GM12878 (cell line): ENCODE measurements around the gene DNAJB2. TPM values are rescaled to one million over a fixed set of nuclear protein-coding genes. Genes with fewer than 3 reads are reported as not detected.

Experiments
- CBFB ChIP-seq: IDR thresholded peaks from 2 replicates; pipeline ENCODE4 v1.6.1; 2016; ENCODE audit warnings: antibody characterized with exemption, low read depth
- EP300 ChIP-seq, 2 experiments: fragments of 150-350 bp in 1 of 2; IDR thresholded peaks; 2 replicates each; pipeline ENCODE4 v1.6.1; 2011 to 2012; ENCODE audit warnings: low read depth in 2 of 2, low read length in 2 of 2, borderline replicate concordance in 1 of 2, improper control_type of control experiment in 1 of 2, inconsistent platforms in 1 of 2; ENCODE audit not compliant: control insufficient read depth in 1 of 2
- FOXM1 ChIP-seq: IDR thresholded peaks from 2 replicates; pipeline ENCODE4 v1.6.1; 2012; ENCODE audit warnings: low read depth, mild to moderate bottlenecking, inconsistent platforms, low read length, moderate library complexity
- MYB ChIP-seq: fragments of 150-350 bp; IDR thresholded peaks from 2 replicates; pipeline ENCODE4 v1.6.1; 2014; ENCODE audit warnings: mild to moderate bottlenecking, low read depth, low read length, borderline replicate concordance
- PML ChIP-seq: IDR thresholded peaks from 2 replicates; pipeline ENCODE4 v1.6.1; 2012; ENCODE audit warnings: low read length, inconsistent platforms
- SIN3A ChIP-seq: IDR thresholded peaks from 2 replicates; pipeline ENCODE4 v1.6.1; 2012; ENCODE audit warnings: low read depth, low read length, improper control_type of control experiment
- TCF3 ChIP-seq: IDR thresholded peaks from 2 replicates; pipeline ENCODE4 v1.6.1; 2012; ENCODE audit warnings: low read depth, mild to moderate bottlenecking, low read length, borderline replicate concordance; ENCODE audit not compliant: insufficient read depth
- polyA plus RNA-seq, 11 experiments: library from polyadenylated mRNA; depleted of rRNA in 4 of 11; unstranded in 6 of 11; stranded (reverse) in 5 of 11; fragments of >200 nt; fragmentation: Nextera tagmentation in 4 of 11; fragmentation: Illumina TruSeq in 1 of 11; extraction: Ambion mirVana in 4 of 11; extraction: Trizol in 1 of 11; gene quantifications; 1 replicate in 1 of 11; 2 replicates in 10 of 11; pipeline versions ENCODE4 v1.2.1 to v1.2.3, GENCODE V29; 2011 to 2016; ENCODE audit warnings: inconsistent platforms in 2 of 11, missing spikeins in 2 of 11, low read depth in 1 of 11
- total RNA-seq, 4 experiments: library from RNA; depleted of rRNA in 3 of 4; stranded (reverse); fragments of >200 nt in 3 of 4; fragmentation: Illumina TruSeq in 1 of 4; extraction: Trizol in 1 of 4; gene quantifications; 2 replicates each; pipeline versions ENCODE4 v1.2.1 to v1.2.3, GENCODE V29; 2013 to 2021
- TF ChIP-seq, protein P1 (sequence below): fragments of 450-650 bp; conservative IDR thresholded peaks from 2 replicates; pipeline ENCODE4 v1.6.1; 2017; ENCODE audit warnings: mild to moderate bottlenecking, moderate library complexity
- TF ChIP-seq, protein P2 (sequence below): fragments of 450-650 bp; IDR thresholded peaks from 2 replicates; pipeline ENCODE4 v1.6.1; 2017; ENCODE audit warnings: low read depth, mild to moderate bottlenecking, moderate library complexity
- TF ChIP-seq, protein P3 (sequence below): IDR thresholded peaks from 2 replicates; pipeline ENCODE4 v1.6.1; 2011; ENCODE audit warnings: borderline replicate concordance, low read depth, mild to moderate bottlenecking, moderate library complexity, mixed read lengths, low read length; ENCODE audit not compliant: insufficient read depth; ENCODE audit errors: extremely low read length

Gene DNAJB2
- total and polyA plus RNA-seq, 10 of the 15 experiments (the other 5 are each of a cell fraction or from before 2014, with no cell fraction given), result 0.26 to 36.5 (median 12.5) TPM

DNA sequence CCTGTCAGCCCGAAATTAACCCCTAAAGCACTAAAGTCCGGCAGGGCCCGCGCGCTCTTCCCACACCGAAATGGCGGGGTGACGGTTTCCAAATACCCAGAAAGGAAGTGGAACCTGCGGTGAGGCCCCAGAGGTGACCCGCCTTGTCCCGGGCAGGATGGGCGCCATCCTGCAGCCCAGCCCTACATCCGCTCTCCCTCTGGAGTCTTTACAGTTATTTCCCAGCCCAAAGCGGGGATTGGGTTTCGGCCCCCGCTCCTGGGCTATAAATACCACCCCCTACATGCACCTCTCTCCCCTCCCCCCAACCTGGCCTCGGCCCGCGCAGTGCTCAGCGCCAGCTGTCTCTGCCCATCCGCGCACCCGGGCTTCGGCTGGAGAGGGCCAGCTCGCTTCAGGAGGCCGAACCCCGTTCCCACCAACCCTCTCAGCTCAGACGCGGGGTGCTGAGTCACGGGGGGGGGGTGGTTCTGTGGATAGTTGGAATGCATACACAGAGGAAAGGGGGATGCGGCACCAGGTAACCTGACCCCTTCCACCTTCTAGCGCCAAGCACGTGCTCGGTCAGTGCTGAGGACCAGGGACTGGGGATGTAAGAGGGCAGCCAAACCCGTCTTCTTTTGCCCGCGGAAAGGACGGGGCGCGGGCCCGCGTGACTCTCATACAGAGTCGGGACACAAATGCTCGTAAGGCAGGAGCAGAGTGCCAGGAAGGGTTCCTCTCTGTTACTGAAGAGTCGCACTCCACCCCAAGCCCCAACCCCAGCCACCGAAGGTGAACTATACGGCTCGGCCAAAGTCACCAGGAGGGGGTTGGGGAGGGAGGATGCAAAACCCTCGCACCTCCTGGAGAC is 26.0 kb upstream of the DNAJB2 start, which contains the start of gene TUBA4B (continued):
- TF ChIP-seq, protein P1, sequence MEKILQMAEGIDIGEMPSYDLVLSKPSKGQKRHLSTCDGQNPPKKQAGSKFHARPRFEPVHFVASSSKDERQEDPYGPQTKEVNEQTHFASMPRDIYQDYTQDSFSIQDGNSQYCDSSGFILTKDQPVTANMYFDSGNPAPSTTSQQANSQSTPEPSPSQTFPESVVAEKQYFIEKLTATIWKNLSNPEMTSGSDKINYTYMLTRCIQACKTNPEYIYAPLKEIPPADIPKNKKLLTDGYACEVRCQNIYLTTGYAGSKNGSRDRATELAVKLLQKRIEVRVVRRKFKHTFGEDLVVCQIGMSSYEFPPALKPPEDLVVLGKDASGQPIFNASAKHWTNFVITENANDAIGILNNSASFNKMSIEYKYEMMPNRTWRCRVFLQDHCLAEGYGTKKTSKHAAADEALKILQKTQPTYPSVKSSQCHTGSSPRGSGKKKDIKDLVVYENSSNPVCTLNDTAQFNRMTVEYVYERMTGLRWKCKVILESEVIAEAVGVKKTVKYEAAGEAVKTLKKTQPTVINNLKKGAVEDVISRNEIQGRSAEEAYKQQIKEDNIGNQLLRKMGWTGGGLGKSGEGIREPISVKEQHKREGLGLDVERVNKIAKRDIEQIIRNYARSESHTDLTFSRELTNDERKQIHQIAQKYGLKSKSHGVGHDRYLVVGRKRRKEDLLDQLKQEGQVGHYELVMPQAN, result peak; percentile 18
- TF ChIP-seq PML, result no peak
- TF ChIP-seq MYB, result no peak
- TF ChIP-seq, protein P2, sequence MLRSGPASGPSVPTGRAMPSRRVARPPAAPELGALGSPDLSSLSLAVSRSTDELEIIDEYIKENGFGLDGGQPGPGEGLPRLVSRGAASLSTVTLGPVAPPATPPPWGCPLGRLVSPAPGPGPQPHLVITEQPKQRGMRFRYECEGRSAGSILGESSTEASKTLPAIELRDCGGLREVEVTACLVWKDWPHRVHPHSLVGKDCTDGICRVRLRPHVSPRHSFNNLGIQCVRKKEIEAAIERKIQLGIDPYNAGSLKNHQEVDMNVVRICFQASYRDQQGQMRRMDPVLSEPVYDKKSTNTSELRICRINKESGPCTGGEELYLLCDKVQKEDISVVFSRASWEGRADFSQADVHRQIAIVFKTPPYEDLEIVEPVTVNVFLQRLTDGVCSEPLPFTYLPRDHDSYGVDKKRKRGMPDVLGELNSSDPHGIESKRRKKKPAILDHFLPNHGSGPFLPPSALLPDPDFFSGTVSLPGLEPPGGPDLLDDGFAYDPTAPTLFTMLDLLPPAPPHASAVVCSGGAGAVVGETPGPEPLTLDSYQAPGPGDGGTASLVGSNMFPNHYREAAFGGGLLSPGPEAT, result peak; percentile 71
- TF ChIP-seq EP300 (IDR thresholded peaks at IDR 0.05; ENCODE audit: borderline replicate concordance in 1 of 2, control insufficient read depth in 1 of 2, low read depth in 2 of 2, low read length in 2 of 2), result 0 out of 4 replicates have a peak, but pooled peaks of 1 of the 2 experiments have one; percentile 37
- TF ChIP-seq TCF3, result no peak
- no peak for TF ChIP-seq SIN3A
- TF ChIP-seq FOXM1, result no peak
- TF ChIP-seq, protein P3, sequence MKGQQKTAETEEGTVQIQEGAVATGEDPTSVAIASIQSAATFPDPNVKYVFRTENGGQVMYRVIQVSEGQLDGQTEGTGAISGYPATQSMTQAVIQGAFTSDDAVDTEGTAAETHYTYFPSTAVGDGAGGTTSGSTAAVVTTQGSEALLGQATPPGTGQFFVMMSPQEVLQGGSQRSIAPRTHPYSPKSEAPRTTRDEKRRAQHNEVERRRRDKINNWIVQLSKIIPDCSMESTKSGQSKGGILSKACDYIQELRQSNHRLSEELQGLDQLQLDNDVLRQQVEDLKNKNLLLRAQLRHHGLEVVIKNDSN, result no peak
- peak; percentile 32; the same call in 1 of the 2 replicates for TF ChIP-seq CBFB
